Stimulated activated CD4-positive, alpha-beta T cell treated with anti-CD3 and anti-CD28 coated beads, Interleukin-12 subunit alpha, Interleukin-12 subunit beta, amount 100 ng/mL, for 48 hours (primary cell): ENCODE results near the gene BMP7.

ENCODE experiments used
- DNase-seq, 3 donors: peaks; one replicate each; pipeline ENCODE4 v3.0.0-alpha.2; 2020; ENCODE audit warnings: low read depth in 2 of 3, low spot score in 1 of 3

The BMP7 gene

GRCh38 chr20:57153238-57153905 lies 113.1 kb downstream of the BMP7 start:
- DNase-seq: no peak

- no peak for DNase-seq
Measured at GRCh38 chr20:57152557-57152956, 113.9 kb downstream of the BMP7 start.

GRCh38 chr20:57150559-57150958 lies 115.9 kb downstream of the BMP7 start:
- no peak for DNase-seq

- no peak for DNase-seq
Measured at GRCh38 chr20:57148263-57148662, 118.2 kb downstream of the BMP7 start.

- DNase-seq: no peak
Measured at GRCh38 chr20:57147185-57147584, 119.3 kb downstream of the BMP7 start.

- no peak for DNase-seq
Measured at GRCh38 chr20:57146155-57146554, 120.3 kb downstream of the BMP7 start.

GRCh38 chr20:57145089-57145631 lies 121.3 kb downstream of the BMP7 start:
- no peak for DNase-seq

- DNase-seq: no peak
Measured at GRCh38 chr20:57143173-57143572, 123.3 kb downstream of the BMP7 start.

GRCh38 chr20:57142667-57143066 lies 123.8 kb downstream of the BMP7 start:
- DNase-seq: no peak

GRCh38 chr20:57141492-57141891 lies 124.9 kb downstream of the BMP7 start:
- no peak for DNase-seq

GRCh38 chr20:57140416-57140965 lies 126.0 kb downstream of the BMP7 start:
- no peak for DNase-seq

GRCh38 chr20:57139342-57140093 lies 126.9 kb downstream of the BMP7 start:
- DNase-seq: no peak

- no peak for DNase-seq
Measured at GRCh38 chr20:57138198-57138995, 128.0 kb downstream of the BMP7 start.

- DNase-seq: no peak
Measured at GRCh38 chr20:57137676-57138075, 128.8 kb downstream of the BMP7 start.

- DNase-seq: no peak
Measured at GRCh38 chr20:57136734-57137133, 129.7 kb downstream of the BMP7 start.

GRCh38 chr20:57135875-57136274 lies 130.6 kb downstream of the BMP7 start:
- DNase-seq: no peak

GRCh38 chr20:57134804-57135203 lies 131.6 kb downstream of the BMP7 start:
- no peak for DNase-seq

- DNase-seq: no peak
Measured at GRCh38 chr20:57133926-57134650, 132.4 kb downstream of the BMP7 start.

GRCh38 chr20:57131601-57132391 lies 134.6 kb downstream of the BMP7 start:
- no peak for DNase-seq

- DNase-seq: no peak
Measured at GRCh38 chr20:57131077-57131476, 135.4 kb downstream of the BMP7 start.
